Measurements from ENCODE around the gene RGS3. TPM values are rescaled to one million over a fixed set of nuclear protein-coding genes. Genes with fewer than 3 reads are reported as not detected.

RGS3 gene
- total and polyA plus RNA-seq, 2 donors (not counting 3 experiments of a cell fraction or from before 2014, with no cell fraction given) = 356 to 416 TPM

DNA sequence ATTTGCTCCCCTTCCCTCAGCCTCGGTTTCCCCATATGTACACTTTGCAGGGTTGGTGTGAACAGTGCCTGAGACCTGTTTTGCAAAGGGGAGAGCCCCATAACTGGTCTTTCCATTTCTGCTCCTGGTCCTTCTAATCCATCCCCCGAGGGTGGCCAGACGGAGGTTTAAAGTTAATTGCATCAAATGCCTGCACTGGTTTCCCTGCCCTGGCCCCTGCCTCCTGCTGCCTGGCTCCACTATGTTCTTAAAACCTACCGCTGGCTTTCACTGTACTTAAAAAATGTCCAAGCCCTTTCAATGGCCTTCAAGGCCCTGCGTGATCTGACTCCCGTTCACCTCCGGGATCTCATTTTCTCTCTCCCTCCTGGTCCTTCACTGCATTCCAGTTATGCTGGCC is 183.0 kb downstream of the RGS3 start:
- H3K9me3 ChIP-seq (replicated peaks; ENCODE audit: control insufficient read depth, insufficient read depth, low read length) = no peaks in the 10 kb centered on the region
- no peak overlapping the region for H3K27ac ChIP-seq (ENCODE audit: insufficient read depth, low read depth, low read length)
- dilution Hi-C loops (cut with MboI; ENCODE audit: extremely low pct_ligation_motif_present, low sequenced_read_pairs) (no loop called here), intact Hi-C loops (cut with micrococcal nuclease) (no loop called here)
- H3K27me3 ChIP-seq (ENCODE audit: control insufficient read depth in 2 of 2, insufficient read depth in 2 of 2, low read length in 2 of 2) = no peaks in the 10 kb centered on the region
- H3K36me3 ChIP-seq (ENCODE audit: control insufficient read depth in 2 of 2, extremely low read depth in 1 of 2, insufficient read depth in 2 of 2, low read length in 2 of 2) = no peaks in the 10 kb centered on the region
- H3K9me1 ChIP-seq (replicated peaks; ENCODE audit: control insufficient read depth, extremely low read depth, insufficient read depth, low read length) = no peaks in the 10 kb centered on the region
- CTCF ChIA-PET = no interaction called here
- peaks cover 21% of the 10 kb centered on the region for H3K4me1 ChIP-seq (ENCODE audit: control insufficient read depth, extremely low read depth, insufficient read depth, low read length)
- TF ChIP-seq JUN (IDR thresholded peaks at IDR 0.05; ENCODE audit: borderline replicate concordance, insufficient read depth, insufficient read length, low read depth) (no peak), FOS (IDR thresholded peaks at IDR 0.05; ENCODE audit: borderline replicate concordance, insufficient read depth, low read length) (no peak), MYC (IDR thresholded peaks at IDR 0.05; ENCODE audit: low read depth, low read length) (no peak), POLR2AphosphoS5 (IDR thresholded peaks at IDR 0.05; ENCODE audit: insufficient read depth, low read depth, low read length) (no peak), GATA2 (IDR thresholded peaks at IDR 0.05; ENCODE audit: insufficient read depth, insufficient read length, low read depth, low read length) (no peak), EZH2 (IDR thresholded peaks at IDR 0.05; ENCODE audit: borderline replicate concordance, low read depth, low read length, severe bottlenecking) (no peak), POLR2A (IDR thresholded peaks at IDR 0.05; ENCODE audit: low read depth, low read length) (no peak)
- TF ChIP-seq, protein P1, sequence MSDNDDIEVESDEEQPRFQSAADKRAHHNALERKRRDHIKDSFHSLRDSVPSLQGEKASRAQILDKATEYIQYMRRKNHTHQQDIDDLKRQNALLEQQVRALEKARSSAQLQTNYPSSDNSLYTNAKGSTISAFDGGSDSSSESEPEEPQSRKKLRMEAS (IDR thresholded peaks at IDR 0.05; ENCODE audit: insufficient read depth, insufficient read length) = no peak
- TF ChIP-seq, protein P2, sequence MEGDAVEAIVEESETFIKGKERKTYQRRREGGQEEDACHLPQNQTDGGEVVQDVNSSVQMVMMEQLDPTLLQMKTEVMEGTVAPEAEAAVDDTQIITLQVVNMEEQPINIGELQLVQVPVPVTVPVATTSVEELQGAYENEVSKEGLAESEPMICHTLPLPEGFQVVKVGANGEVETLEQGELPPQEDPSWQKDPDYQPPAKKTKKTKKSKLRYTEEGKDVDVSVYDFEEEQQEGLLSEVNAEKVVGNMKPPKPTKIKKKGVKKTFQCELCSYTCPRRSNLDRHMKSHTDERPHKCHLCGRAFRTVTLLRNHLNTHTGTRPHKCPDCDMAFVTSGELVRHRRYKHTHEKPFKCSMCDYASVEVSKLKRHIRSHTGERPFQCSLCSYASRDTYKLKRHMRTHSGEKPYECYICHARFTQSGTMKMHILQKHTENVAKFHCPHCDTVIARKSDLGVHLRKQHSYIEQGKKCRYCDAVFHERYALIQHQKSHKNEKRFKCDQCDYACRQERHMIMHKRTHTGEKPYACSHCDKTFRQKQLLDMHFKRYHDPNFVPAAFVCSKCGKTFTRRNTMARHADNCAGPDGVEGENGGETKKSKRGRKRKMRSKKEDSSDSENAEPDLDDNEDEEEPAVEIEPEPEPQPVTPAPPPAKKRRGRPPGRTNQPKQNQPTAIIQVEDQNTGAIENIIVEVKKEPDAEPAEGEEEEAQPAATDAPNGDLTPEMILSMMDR (IDR thresholded peaks at IDR 0.05; ENCODE audit: extremely low read depth in 1 of 2, insufficient read depth in 1 of 2, low read depth in 1 of 2, low read length in 2 of 2) = no peak
- FAIRE-seq = no peak
- H3K79me2 ChIP-seq (ENCODE audit: control insufficient read depth, insufficient read depth, low read length) = no peaks in the 10 kb centered on the region
- no peaks in the 10 kb centered on the region for H4K20me1 ChIP-seq (replicated peaks; ENCODE audit: control insufficient read depth, extremely low read depth, insufficient read depth, low read length)
- DNase-seq (ENCODE audit: low read depth, low spot score) = no peak
- no TSS peak for BruUV-seq (replicated peaks)
- no peak overlapping the region for H3K4me3 ChIP-seq (replicated peaks in 1 of 3; ENCODE audit: insufficient read depth in 1 of 3, low read depth in 1 of 3, low read length in 3 of 3)
- H3K9ac ChIP-seq (replicated peaks; ENCODE audit: extremely low read depth, insufficient read depth, low read length) = no peak overlapping the region
- no peak overlapping the region for H3K4me2 ChIP-seq (ENCODE audit: insufficient read depth, low read length)
- H2AFZ ChIP-seq (ENCODE audit: low read depth, low read length) = no peak overlapping the region
- POLR2A ChIA-PET = no interaction called here

Other genes starting within 250 kb of the RGS3 start
- gene FKBP15, start 242.4 kb upstream of the RGS3 start, total RNA-seq = 24.6 and 26.8 TPM in 2 replicates
- 16.8 and 24.7 TPM in 2 replicates for gene FKBP15, start 242.4 kb upstream of the RGS3 start, polyA plus RNA-seq
- 20.8 and 22.7 TPM in 2 replicates for gene SLC31A1, start 242.2 kb upstream of the RGS3 start, total RNA-seq
- gene SLC31A1, start 242.2 kb upstream of the RGS3 start, polyA plus RNA-seq = 11.3 and 13.5 TPM in 2 replicates
- 36.9 and 37.5 TPM in 2 replicates for gene CDC26, start 188.2 kb upstream of the RGS3 start, total RNA-seq
- 17.6 and 25.7 TPM in 2 replicates for gene CDC26, start 188.2 kb upstream of the RGS3 start, polyA plus RNA-seq
- 24.2 and 25.8 TPM in 2 replicates for gene PRPF4, start 188.1 kb upstream of the RGS3 start, total RNA-seq
- gene PRPF4, start 188.1 kb upstream of the RGS3 start, polyA plus RNA-seq = 10.0 and 12.9 TPM in 2 replicates
- not detected in 2 replicates for gene RNF183, start 160.4 kb upstream of the RGS3 start, total RNA-seq
- gene RNF183, start 160.4 kb upstream of the RGS3 start, polyA plus RNA-seq = not detected in 2 replicates
- gene WDR31, start 123.5 kb upstream of the RGS3 start, total RNA-seq = 0.62 and 1.00 TPM in 2 replicates
- 0.22 and 0.25 TPM in 2 replicates for gene WDR31, start 123.5 kb upstream of the RGS3 start, polyA plus RNA-seq
- not detected in 2 replicates for gene BSPRY, start 114.2 kb upstream of the RGS3 start, total RNA-seq
- not detected in 2 replicates for gene BSPRY, start 114.2 kb upstream of the RGS3 start, polyA plus RNA-seq
- gene HDHD3, start 86.7 kb upstream of the RGS3 start, total RNA-seq = 7.6 and 8.0 TPM in 2 replicates
- gene HDHD3, start 86.7 kb upstream of the RGS3 start, polyA plus RNA-seq = 14.1 and 15.5 TPM in 2 replicates
- gene ALAD, start 62.4 kb upstream of the RGS3 start, total RNA-seq = 29.5 TPM in 2 replicates
- 11.8 and 12.8 TPM in 2 replicates for gene ALAD, start 62.4 kb upstream of the RGS3 start, polyA plus RNA-seq
- gene POLE3, start 53.1 kb upstream of the RGS3 start, total RNA-seq = 53.8 and 54.3 TPM in 2 replicates
- gene POLE3, start 53.1 kb upstream of the RGS3 start, polyA plus RNA-seq = 61.5 and 68.6 TPM in 2 replicates
- 0.66 and 0.88 TPM in 2 replicates for gene C9orf43, start 53.0 kb upstream of the RGS3 start, total RNA-seq
- gene C9orf43, start 53.0 kb upstream of the RGS3 start, polyA plus RNA-seq = 0.08 and 0.25 TPM in 2 replicates